Transverse colon (tissue), 4 donors: ENCODE data around the gene SMURF2. TPM values are rescaled to one million over a fixed set of nuclear protein-coding genes. Genes with fewer than 3 reads are reported as not detected.

ENCODE experiments used
- DNase-seq: peaks from one replicate; pipeline ENCODE4 v3.0.0-alpha.2; 2019
- H3K27ac ChIP-seq, 4 donors: fragments of 200-600 bp; sonication (generic); 2 replicates each; pipeline ENCODE4 v1.5.1; 2016 to 2018; ENCODE audit warnings: inconsistent platforms in 4 of 4
- H3K27me3 ChIP-seq: fragments of 200-600 bp; sonication (generic); 2 replicates; pipeline ENCODE4 v1.5.1; 2017; ENCODE audit warnings: inconsistent platforms
- H3K36me3 ChIP-seq, 4 donors: fragments of 200-600 bp; sonication (generic); 2 replicates each; pipeline ENCODE4 v1.5.1; 2017 to 2019; ENCODE audit warnings: inconsistent platforms in 4 of 4
- H3K4me1 ChIP-seq, 4 donors: fragments of 200-600 bp; sonication (generic); 2 replicates each; pipeline ENCODE4 v1.5.1; 2017 to 2020; ENCODE audit warnings: inconsistent platforms in 4 of 4
- H3K4me3 ChIP-seq, 4 donors: fragments of 200-600 bp; sonication (generic); 1 replicate in 1 of 4; 2 replicates in 3 of 4; pipeline versions ENCODE4 v1.5.1 to v1.6.1; 2017 to 2019; ENCODE audit warnings: inconsistent platforms in 4 of 4
- H3K9me3 ChIP-seq, 2 donors: fragments of 200-600 bp; sonication (generic); 2 replicates each; pipeline ENCODE4 v1.5.1; 2017 to 2019; ENCODE audit warnings: inconsistent platforms in 2 of 2
- EP300 ChIP-seq: sonication (generic); formaldehyde crosslinking; IDR thresholded peaks from one replicate; pipeline ENCODE4 v1.6.1; 2017; ENCODE audit warnings: antibody characterized with exemption, low read depth
- POLR2A ChIP-seq: fragments of 450-650 bp; IDR thresholded peaks from one replicate; pipeline ENCODE4 v1.6.1; 2016; ENCODE audit warnings: antibody characterized with exemption, mild to moderate bottlenecking, moderate library complexity
- POLR2AphosphoS5 ChIP-seq, 3 donors: sonication (generic); formaldehyde crosslinking; IDR thresholded peaks; one replicate each; pipeline ENCODE4 v1.6.1; 2016; ENCODE audit warnings: antibody characterized with exemption in 3 of 3
- WGBS, 2 donors: methylation state at CpG; one replicate each; pipeline ENCODE4 v1.1.5; 2018; ENCODE audit warnings: low coverage in 1 of 2; 5-methylcytosine and 5-hydroxymethylcytosine counted together
- in situ Hi-C, 4 donors: fragments of 200-750 bp; cut with MboI; loops; one replicate each; pipeline versions ENCODE4 v1.15.0 to v1.15.1; 2017; ENCODE audit warnings: low sequenced_read_pairs in 3 of 4, low pct_ligation_motif_present in 1 of 4, low pct_unique_long_range_greater_than_20kb in 1 of 4
- intact Hi-C: fragments of 100-400 bp; cut with DNase I; formaldehyde crosslinking; loops from one replicate; pipeline ENCODE4 v1.15.1; 2023; ENCODE audit warnings: low total_unique reads
- total RNA-seq, 4 donors: library from RNA; depleted of rRNA; stranded (reverse); fragments of >200 nt; gene quantifications; one replicate each; pipeline ENCODE4 v1.1.0, GENCODE V29; 2016
- TF ChIP-seq, protein P1 (sequence below), 5 experiments: fragments of 200-600 bp in 3 of 5; fragments of 450-650 bp in 2 of 5; sonication (generic) in 3 of 5; IDR thresholded peaks; 1 replicate in 2 of 5; 2 replicates in 3 of 5; pipeline ENCODE4 v1.5.1; 2016 to 2017; ENCODE audit warnings: antibody characterized with exemption in 5 of 5, inconsistent platforms in 3 of 5, mild to moderate bottlenecking in 2 of 5, moderate library complexity in 1 of 5

The SMURF2 gene
- total RNA-seq, 4 donors from 2014 or later, result 5.0 to 27.0 (median 14.0) TPM

DNA sequence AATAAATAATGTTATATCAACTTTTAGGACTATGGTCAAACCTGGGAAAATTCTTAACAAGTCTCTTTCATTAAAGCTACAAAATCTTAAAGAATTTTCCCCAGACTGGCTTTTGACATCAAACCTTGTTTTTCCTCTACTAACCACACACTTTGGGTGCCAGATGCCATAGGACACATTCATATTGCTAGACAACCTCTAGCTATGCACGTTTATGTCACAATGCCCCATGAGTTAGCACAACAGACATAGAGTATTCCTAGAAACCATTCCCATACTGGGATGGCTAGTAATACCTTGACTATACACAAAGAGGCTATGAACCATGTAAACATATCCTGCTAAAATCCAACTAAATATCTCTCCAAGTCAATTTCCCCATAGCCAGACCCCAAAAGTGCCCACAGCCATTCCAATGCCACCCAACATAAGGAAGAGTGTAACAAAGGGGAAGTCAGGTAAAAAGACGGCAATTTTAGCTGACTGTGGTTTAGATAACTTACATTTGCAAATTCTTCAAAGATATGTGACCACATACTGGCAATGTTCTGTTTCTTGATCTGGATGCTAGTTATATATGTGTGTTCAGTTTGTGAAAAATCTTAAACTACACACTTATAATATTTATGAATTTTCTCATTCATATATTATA, 23.4 kb downstream of the SMURF2 start:
- in situ Hi-C loops, result no loop called here

DNA sequence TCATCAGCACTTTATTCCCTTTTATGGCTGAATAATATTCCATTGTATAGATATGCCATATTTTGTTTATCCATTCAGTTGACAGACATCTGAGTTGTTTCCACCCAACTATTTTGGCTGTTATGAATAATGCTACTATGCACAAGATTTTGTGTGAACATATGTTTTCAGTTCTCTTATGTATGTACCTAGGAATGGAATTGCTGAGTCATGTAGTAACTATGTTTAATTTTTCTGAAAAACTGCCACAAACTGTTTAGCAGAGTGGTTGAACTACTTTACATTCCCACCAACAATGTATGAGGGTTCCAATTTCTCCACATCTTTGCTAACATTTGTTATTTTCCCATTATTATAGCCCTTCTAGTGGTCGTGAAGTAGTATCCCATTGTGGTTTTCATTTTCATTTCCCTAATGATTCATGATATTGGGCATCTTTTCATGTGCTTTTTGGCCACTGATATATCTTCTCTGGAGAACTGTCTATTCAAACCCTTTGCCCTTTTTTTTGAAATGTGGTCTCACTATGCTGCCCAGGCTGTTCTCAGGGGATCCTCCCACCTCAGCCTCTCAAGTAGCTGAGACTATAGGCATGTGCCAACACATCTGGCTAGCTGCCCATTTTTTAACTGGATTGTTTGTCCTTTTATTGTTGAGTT, 26.3 kb downstream of the SMURF2 start:
- in situ Hi-C loops (no loop called here), intact Hi-C loops (no loop called here)
- no peak overlapping the region for H3K4me3 ChIP-seq
- H3K36me3 ChIP-seq, result no peaks in the 10 kb centered on the region
- no peaks in the 10 kb centered on the region for H3K9me3 ChIP-seq
- DNase-seq, result no peak
- WGBS, 2 donors, result 46 to 49% methylated on average over 1 of the region's 1 CpG
- TF ChIP-seq EP300 (no peak), POLR2A (no peak), POLR2AphosphoS5 (IDR thresholded peaks at IDR 0.05) (no peak)
- TF ChIP-seq, protein P1, sequence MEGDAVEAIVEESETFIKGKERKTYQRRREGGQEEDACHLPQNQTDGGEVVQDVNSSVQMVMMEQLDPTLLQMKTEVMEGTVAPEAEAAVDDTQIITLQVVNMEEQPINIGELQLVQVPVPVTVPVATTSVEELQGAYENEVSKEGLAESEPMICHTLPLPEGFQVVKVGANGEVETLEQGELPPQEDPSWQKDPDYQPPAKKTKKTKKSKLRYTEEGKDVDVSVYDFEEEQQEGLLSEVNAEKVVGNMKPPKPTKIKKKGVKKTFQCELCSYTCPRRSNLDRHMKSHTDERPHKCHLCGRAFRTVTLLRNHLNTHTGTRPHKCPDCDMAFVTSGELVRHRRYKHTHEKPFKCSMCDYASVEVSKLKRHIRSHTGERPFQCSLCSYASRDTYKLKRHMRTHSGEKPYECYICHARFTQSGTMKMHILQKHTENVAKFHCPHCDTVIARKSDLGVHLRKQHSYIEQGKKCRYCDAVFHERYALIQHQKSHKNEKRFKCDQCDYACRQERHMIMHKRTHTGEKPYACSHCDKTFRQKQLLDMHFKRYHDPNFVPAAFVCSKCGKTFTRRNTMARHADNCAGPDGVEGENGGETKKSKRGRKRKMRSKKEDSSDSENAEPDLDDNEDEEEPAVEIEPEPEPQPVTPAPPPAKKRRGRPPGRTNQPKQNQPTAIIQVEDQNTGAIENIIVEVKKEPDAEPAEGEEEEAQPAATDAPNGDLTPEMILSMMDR (IDR thresholded peaks at IDR 0.05), result no peak
- H3K27me3 ChIP-seq, result no peaks in the 10 kb centered on the region
- H3K4me1 ChIP-seq, result peaks cover 3 to 30% (median 14%) of the 10 kb centered on the region in 4 donors
- no peak overlapping the region for H3K27ac ChIP-seq

More for the DNA sequence above, 23.4 kb downstream of the SMURF2 start:
- 73 to 85% methylated on average over 2 of the region's 2 CpGs for WGBS, 2 donors
- Histone ChIP-seq H3K9me3 (no peaks in the 10 kb centered on the region), H3K36me3 (no peaks in the 10 kb centered on the region), H3K27ac (no peak overlapping the region), H3K27me3 (no peaks in the 10 kb centered on the region), H3K4me1 (peaks cover 0 to 26% (median 6%) of the 10 kb centered on the region in 4 donors), H3K4me3 (no peak overlapping the region)
- TF ChIP-seq EP300 (no peak), POLR2A (no peak)
- TF ChIP-seq, protein P1 (IDR thresholded peaks at IDR 0.05), result no peak
- intact Hi-C loops, result no loop called here
- no peak for DNase-seq

DNA sequence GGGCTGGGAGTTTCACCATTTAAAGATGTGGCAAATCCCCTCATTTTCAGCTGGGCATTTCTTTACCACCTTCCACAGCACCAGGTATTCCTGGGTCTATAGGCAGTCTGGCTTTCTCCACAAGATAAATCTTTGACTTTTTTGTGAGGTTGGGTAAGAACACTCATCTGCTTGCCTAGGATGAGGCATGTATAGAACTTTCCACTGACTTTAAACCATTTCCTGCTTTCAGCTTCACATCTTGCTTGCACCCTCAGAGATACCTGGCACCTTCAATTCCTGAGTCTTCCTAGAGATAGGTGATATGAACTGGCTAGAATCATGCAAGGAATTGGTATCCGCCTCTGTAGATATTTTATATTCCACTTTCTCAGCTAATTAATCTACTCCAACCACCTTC, 27.9 kb downstream of the SMURF2 start:
- in situ Hi-C loops, result no loop called here

DNA sequence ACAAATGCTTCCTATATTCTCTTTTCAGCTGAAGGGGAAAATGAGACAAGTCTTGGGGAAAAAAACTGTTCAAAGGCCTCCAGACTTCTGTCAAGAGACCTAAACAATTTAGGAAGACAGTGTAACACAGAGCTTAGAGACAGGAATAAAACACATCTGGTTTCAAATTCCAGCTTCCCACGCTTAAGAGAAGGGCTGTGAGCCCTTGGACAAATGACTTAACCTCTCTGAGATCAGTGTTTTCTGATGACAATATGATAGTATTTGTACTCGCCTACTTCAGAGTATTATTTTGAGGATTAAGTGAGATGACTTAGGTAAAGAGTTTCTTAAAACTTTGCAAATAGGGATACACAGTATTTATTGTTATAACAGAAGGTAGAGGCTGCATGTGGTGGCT, 29.5 kb downstream of the SMURF2 start:
- WGBS, 2 donors, result 48 to 70% methylated on average over 2 of the region's 2 CpGs
- DNase-seq, result no peak

More for the DNA sequence above, 27.9 kb downstream of the SMURF2 start:
- TF ChIP-seq POLR2AphosphoS5 (IDR thresholded peaks at IDR 0.05) (no peak), POLR2A (no peak), EP300 (no peak)
- TF ChIP-seq, protein P1 (IDR thresholded peaks at IDR 0.05), result no peak
- DNase-seq, result no peak
- no peaks in the 10 kb centered on the region for H3K9me3 ChIP-seq
- 86 to 93% methylated on average over 1 of the region's 1 CpG for WGBS, 2 donors
- H3K27me3 ChIP-seq, result no peaks in the 10 kb centered on the region
- H3K4me3 ChIP-seq, result no peak overlapping the region
- H3K4me1 ChIP-seq, result peaks cover 3 to 22% (median 15%) of the 10 kb centered on the region in 4 donors
- H3K36me3 ChIP-seq, result no peaks in the 10 kb centered on the region
- intact Hi-C loops, result no loop called here
- no peak overlapping the region for H3K27ac ChIP-seq

More for the DNA sequence above, 29.5 kb downstream of the SMURF2 start:
- TF ChIP-seq EP300 (no peak), POLR2A (no peak), POLR2AphosphoS5 (IDR thresholded peaks at IDR 0.05) (no peak)
- TF ChIP-seq, protein P1 (IDR thresholded peaks at IDR 0.05), result no peak
- intact Hi-C loops (no loop called here), in situ Hi-C loops (no loop called here)
- H3K36me3 ChIP-seq, result no peaks in the 10 kb centered on the region
- no peaks in the 10 kb centered on the region for H3K27me3 ChIP-seq
- peaks cover 3 to 27% (median 15%) of the 10 kb centered on the region in 4 donors for H3K4me1 ChIP-seq
- no peak overlapping the region for H3K27ac ChIP-seq
- H3K9me3 ChIP-seq, result no peaks in the 10 kb centered on the region
- no peak overlapping the region for H3K4me3 ChIP-seq
